H9 (cell line): ENCODE measurements around the gene BSG. TPM values are rescaled to one million over a fixed set of nuclear protein-coding genes. Genes with fewer than 3 reads are reported as not detected.

Source experiments
- DNase-seq: peaks from one replicate; pipeline ENCODE4 v3.0.0-alpha.2; 2017
- H2AFZ ChIP-seq: one replicate; pipeline ENCODE4 v1.6.1; 2013; ENCODE audit warnings: mild to moderate bottlenecking, low read length, control low read depth, moderate library complexity
- H2AK5ac ChIP-seq: 2 replicates; pipeline ENCODE4 v1.6.1; 2013; ENCODE audit warnings: low read length, control low read depth, mixed read lengths; ENCODE audit not compliant: insufficient read length
- H2BK120ac ChIP-seq: one replicate; pipeline ENCODE4 v1.6.1; 2013; ENCODE audit warnings: low read depth, mild to moderate bottlenecking, low read length, control low read depth, inconsistent platforms; ENCODE audit not compliant: poor library complexity, severe bottlenecking
- H2BK12ac ChIP-seq: 2 replicates; pipeline ENCODE4 v1.6.1; 2013; ENCODE audit warnings: low read length, control low read depth, mixed read lengths, low read depth; ENCODE audit not compliant: insufficient read length
- H2BK15ac ChIP-seq: 2 replicates; pipeline ENCODE4 v1.6.1; 2013; ENCODE audit warnings: low read depth, low read length, control low read depth
- H2BK20ac ChIP-seq: one replicate; pipeline ENCODE4 v1.6.1; 2013; ENCODE audit warnings: low read depth, mild to moderate bottlenecking, low read length, control low read depth, inconsistent platforms; ENCODE audit not compliant: poor library complexity, severe bottlenecking
- H2BK5ac ChIP-seq: 2 replicates; pipeline ENCODE4 v1.6.1; 2013; ENCODE audit warnings: low read length, control low read depth, mixed read lengths; ENCODE audit not compliant: insufficient read length
- H3K14ac ChIP-seq: 2 replicates; pipeline ENCODE4 v1.6.1; 2013; ENCODE audit warnings: low read length, control low read depth; ENCODE audit not compliant: insufficient read depth
- H3K18ac ChIP-seq: 2 replicates; pipeline ENCODE4 v1.6.1; 2013; ENCODE audit warnings: low read depth, mild to moderate bottlenecking, mixed read lengths, low read length, control low read depth; ENCODE audit not compliant: insufficient read length
- H3K23ac ChIP-seq: 2 replicates; pipeline ENCODE4 v1.6.1; 2013; ENCODE audit warnings: low read length, control low read depth, mixed read lengths, low read depth; ENCODE audit not compliant: insufficient read length
- H3K23me2 ChIP-seq: 2 replicates; pipeline ENCODE4 v1.6.1; 2013; ENCODE audit warnings: low read depth, mild to moderate bottlenecking, mixed read lengths, low read length, control low read depth; ENCODE audit not compliant: insufficient read length, poor library complexity, severe bottlenecking
- H3K27ac ChIP-seq: 2 replicates; pipeline ENCODE4 v1.5.1; 2013; ENCODE audit warnings: low read length, control low read depth, mixed read lengths, low read depth; ENCODE audit not compliant: insufficient read length
- H3K27me3 ChIP-seq: 2 replicates; pipeline ENCODE4 v1.6.1; 2013; ENCODE audit warnings: low read length, control low read depth, inconsistent platforms; ENCODE audit not compliant: insufficient read depth
- H3K4ac ChIP-seq: 2 replicates; pipeline ENCODE4 v1.6.1; 2013; ENCODE audit warnings: low read depth, mild to moderate bottlenecking, control low read depth, inconsistent platforms, low read length, moderate library complexity
- H3K4me1 ChIP-seq: 2 replicates; pipeline ENCODE4 v1.6.1; 2013; ENCODE audit warnings: low read length, control low read depth, inconsistent platforms; ENCODE audit not compliant: insufficient read depth
- H3K4me2 ChIP-seq: 2 replicates; pipeline ENCODE4 v1.6.1; 2013; ENCODE audit warnings: low read length, control low read depth, mixed read lengths; ENCODE audit not compliant: insufficient read length, insufficient read depth
- H3K56ac ChIP-seq: 2 replicates; pipeline ENCODE4 v1.6.1; 2013; ENCODE audit warnings: low read depth, mild to moderate bottlenecking, mixed read lengths, low read length, control low read depth; ENCODE audit not compliant: insufficient read length
- H3K79me1 ChIP-seq: 2 replicates; pipeline ENCODE4 v1.6.1; 2013; ENCODE audit warnings: low read depth, mild to moderate bottlenecking, moderate library complexity, low read length, control low read depth, inconsistent platforms; ENCODE audit not compliant: insufficient read depth, poor library complexity, severe bottlenecking
- H3K79me2 ChIP-seq: 2 replicates; pipeline ENCODE4 v1.6.1; 2013; ENCODE audit warnings: low read length, control low read depth, inconsistent platforms; ENCODE audit not compliant: insufficient read depth
- H3K9ac ChIP-seq: 2 replicates; pipeline ENCODE4 v1.6.1; 2013; ENCODE audit warnings: low read length, control low read depth, mixed read lengths; ENCODE audit not compliant: insufficient read length; ENCODE audit errors: extremely low read depth
- H3K9me3 ChIP-seq: one replicate; pipeline ENCODE4 v1.6.1; 2013; ENCODE audit warnings: low read depth, low read length, inconsistent platforms; ENCODE audit not compliant: control insufficient read depth
- H3T11ph ChIP-seq: one replicate; pipeline ENCODE4 v1.6.1; 2013; ENCODE audit warnings: mild to moderate bottlenecking, low read length, control low read depth, inconsistent platforms
- H4K20me1 ChIP-seq: one replicate; pipeline ENCODE4 v1.6.1; 2013; ENCODE audit not compliant: control insufficient read depth, insufficient read length, insufficient read depth
- H4K5ac ChIP-seq: 2 replicates; pipeline ENCODE4 v1.6.1; 2013; ENCODE audit warnings: low read depth, mild to moderate bottlenecking, mixed read lengths, low read length, control low read depth; ENCODE audit not compliant: insufficient read length
- H4K8ac ChIP-seq: replicated peaks from 2 replicates; pipeline ENCODE4 v1.6.1; 2013; ENCODE audit warnings: low read length, control low read depth, mixed read lengths, low read depth; ENCODE audit not compliant: insufficient read length
- H4K91ac ChIP-seq: 2 replicates; pipeline ENCODE4 v1.6.1; 2013; ENCODE audit warnings: low read depth, mild to moderate bottlenecking, moderate library complexity, mixed read lengths, low read length, control low read depth; ENCODE audit not compliant: insufficient read length
- H3K27ac Mint-ChIP-seq, 3 experiments: 2 replicates in 2 of 3; 3 replicates in 1 of 3; pipeline ENCODE4 v1.8.0; 2020 to 2021; ENCODE audit warnings: mixed read lengths in 3 of 3, mild to moderate bottlenecking in 1 of 3, moderate library complexity in 1 of 3
- H3K27me3 Mint-ChIP-seq: 2 replicates; pipeline ENCODE4 v1.8.0; 2021; ENCODE audit warnings: low read depth, mild to moderate bottlenecking, moderate library complexity, mixed read lengths
- H3K36me3 Mint-ChIP-seq, 3 experiments: 2 replicates in 2 of 3; 3 replicates in 1 of 3; pipeline ENCODE4 v1.8.0; 2020 to 2021; ENCODE audit warnings: low read depth in 3 of 3, mixed read lengths in 3 of 3; ENCODE audit not compliant: insufficient read depth in 1 of 3
- H3K4me1 Mint-ChIP-seq, 2 experiments: 2 replicates each; pipeline ENCODE4 v1.8.0; 2020; ENCODE audit warnings: mixed read lengths in 2 of 2
- H3K4me3 Mint-ChIP-seq, 2 experiments: 2 replicates in 1 of 2; 3 replicates in 1 of 2; pipeline ENCODE4 v1.8.0; 2020 to 2021; ENCODE audit warnings: mild to moderate bottlenecking in 2 of 2, mixed read lengths in 2 of 2, moderate library complexity in 1 of 2
- H3K9me3 Mint-ChIP-seq, 2 experiments: 2 replicates in 1 of 2; 3 replicates in 1 of 2; pipeline ENCODE4 v1.8.0; 2020; ENCODE audit warnings: mild to moderate bottlenecking in 2 of 2, mixed read lengths in 2 of 2, moderate library complexity in 1 of 2
- CTCF ChIP-seq: fragments of 200-600 bp; sonication (generic); conservative IDR thresholded peaks from 3 replicates; pipeline ENCODE4 v1.8.0; 2021; ENCODE audit warnings: antibody characterized with exemption, mild to moderate bottlenecking
- WGBS: extraction: QIAGEN DNeasy Blood & Tissue Kit; methylation state at CpG from one replicate; pipeline ENCODE4 v1.1.7; 2013; ENCODE audit warnings: missing lambda C conversion rate, low lambda C conversion rate, mixed read lengths; ENCODE audit not compliant: insufficient read length; ENCODE audit errors: extremely low coverage; 5-methylcytosine and 5-hydroxymethylcytosine counted together
- total RNA-seq: library from RNA; stranded (reverse); gene quantifications from 2 replicates; pipeline ENCODE4 v1.2.1, GENCODE V29; 2021

Gene BSG
- total RNA-seq, 1 experiment from 2014 or later = 715 TPM

- Histone ChIP-seq H2BK120ac (no peak overlapping the region), H3K27me3 (no peaks in the 10 kb centered on the region), H4K8ac (no peak overlapping the region), H3K9ac (no peak overlapping the region), H2BK20ac (no peak overlapping the region), H3K79me1 (no peaks in the 10 kb centered on the region), H3K14ac (no peak overlapping the region; the same call in 1 of the 2 replicates), H4K91ac (no peak overlapping the region), H3K9me3 (no peaks in the 10 kb centered on the region), H2AFZ (no peak overlapping the region), H4K5ac (no peak overlapping the region), H3K23me2 (no peaks in the 10 kb centered on the region), H3K4ac (no peak overlapping the region), H3K56ac (no peak overlapping the region), H2BK5ac (no peak overlapping the region), H4K20me1 (no peaks in the 10 kb centered on the region), H2BK12ac (no peak overlapping the region), H3K79me2 (no peaks in the 10 kb centered on the region), H2AK5ac (no peak overlapping the region), H3T11ph (no peak overlapping the region), H3K4me2 (no peak overlapping the region), H3K18ac (no peak overlapping the region), H2BK15ac (no peak overlapping the region), H3K23ac (no peak overlapping the region), H3K4me1 (no peaks in the 10 kb centered on the region), H3K27ac (no peak overlapping the region)
- no peak overlapping the region for H3K4me3 Mint-ChIP-seq
- H3K27me3 Mint-ChIP-seq = no peaks in the 10 kb centered on the region
- DNase-seq = no peak
- WGBS = no CpG with 5 or more reads among the region's 33 CpGs
- H3K9me3 Mint-ChIP-seq = no peaks in the 10 kb centered on the region
- peaks cover 3 to 4% of the 10 kb centered on the region in 2 experiments; a peak in 1 of 4 replicates for H3K4me1 Mint-ChIP-seq
- H3K36me3 Mint-ChIP-seq = peaks cover 22 to 42% (median 35%) of the 10 kb centered on the region in 3 experiments
- TF ChIP-seq CTCF = no peak
- H3K27ac Mint-ChIP-seq = no peak overlapping the region
Measured at GRCh38 chr19:612941-613340, 40.5 kb downstream of the BSG start.
